Measurements from ENCODE around the gene COL27A1. TPM values are rescaled to one million over a fixed set of nuclear protein-coding genes. Genes with fewer than 3 reads are reported as not detected.
"Not testable (repeated sequence)": the region's sequence is repeated elsewhere in the genome, so short reads cannot be mapped to it uniquely, and the experiment has no call there.

COL27A1 gene
- total RNA-seq, 1 donor from 2014 or later: 31.1 TPM

DNA sequence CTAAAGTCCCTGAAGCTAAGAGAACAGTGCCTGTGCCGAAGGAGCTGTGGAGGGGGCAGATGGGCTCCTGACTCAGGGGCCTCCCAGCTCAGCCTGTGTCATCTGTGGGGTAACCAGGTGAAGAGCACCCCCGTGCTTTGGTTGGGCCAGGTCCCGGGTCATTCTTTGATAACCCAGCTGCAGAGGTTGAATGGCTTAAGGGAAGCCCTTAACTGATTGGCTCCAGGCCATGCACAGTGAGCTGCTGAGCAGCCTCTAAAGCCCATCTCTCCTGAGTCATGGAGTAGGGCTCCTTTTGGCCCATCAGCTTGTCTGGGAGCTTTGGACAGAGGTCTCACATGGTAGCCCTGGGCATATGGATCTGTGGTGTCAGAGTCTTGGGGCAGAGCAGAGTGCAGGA lies 28.7 kb downstream of the COL27A1 start:
- no peak for DNase-seq

DNA sequence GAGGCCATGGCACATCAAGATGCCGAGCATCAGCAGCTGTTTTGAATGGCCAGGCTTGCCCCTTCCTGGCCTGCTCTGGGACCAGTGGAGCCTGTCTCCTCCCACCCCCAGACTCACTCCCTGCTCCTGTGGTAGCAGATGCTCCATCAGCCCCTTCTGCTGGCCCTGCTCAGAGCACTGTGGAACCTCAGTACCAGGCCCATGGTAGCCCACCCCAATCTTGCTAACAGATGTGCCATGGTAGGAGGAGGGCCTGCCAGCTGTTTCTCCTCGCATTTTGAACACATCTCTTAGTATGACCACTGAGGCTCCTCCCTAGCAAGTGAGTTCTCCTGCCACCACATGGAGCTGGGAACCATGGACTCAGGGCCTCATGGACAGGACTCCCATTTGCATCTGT lies 29.5 kb downstream of the COL27A1 start:
- DNase-seq: no peak

DNA sequence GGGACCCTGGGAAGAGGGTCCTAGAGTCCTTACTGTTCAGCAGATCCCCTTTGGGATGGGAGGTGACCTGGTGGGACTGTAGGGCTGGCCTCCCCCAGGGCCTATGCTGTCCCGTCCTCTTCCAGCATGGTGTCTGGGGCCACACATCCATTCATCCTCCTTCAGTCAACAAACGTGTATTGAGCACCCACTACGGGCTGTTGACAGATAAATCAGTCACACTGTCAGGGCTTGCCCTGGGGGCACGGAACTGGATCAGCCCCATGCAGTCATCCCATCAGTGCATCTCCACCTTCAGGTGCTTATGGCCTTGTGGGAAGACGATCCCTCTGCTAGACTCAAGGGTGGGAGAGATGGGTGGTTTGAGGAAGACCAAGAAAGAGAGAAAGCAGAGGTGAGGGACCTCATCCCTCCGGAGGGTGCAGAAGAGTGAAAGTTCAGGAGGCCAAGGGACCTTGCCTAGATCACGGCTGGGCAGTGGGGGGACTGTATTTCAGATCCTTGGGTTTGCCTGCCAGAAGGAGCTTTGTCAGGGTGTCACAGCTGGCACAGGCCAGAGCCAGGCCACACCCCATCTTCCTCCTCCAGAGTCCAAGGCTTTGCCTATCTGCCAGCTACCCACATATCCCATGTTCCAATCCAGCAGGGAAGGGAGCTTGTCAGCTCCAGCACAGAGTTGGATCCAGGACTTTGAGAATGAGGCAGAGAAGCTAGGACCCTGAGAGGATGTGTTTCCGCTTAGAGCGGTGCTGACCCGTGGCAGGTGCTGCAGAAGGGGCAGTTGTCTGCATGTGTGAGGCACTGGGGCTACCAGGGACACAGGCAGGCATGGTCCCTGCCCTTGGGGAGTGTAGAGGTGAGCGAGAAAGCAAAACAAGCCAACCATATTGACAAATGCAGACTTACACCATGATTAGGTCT lies 30.5 kb downstream of the COL27A1 start:
- no peak for DNase-seq

DNA sequence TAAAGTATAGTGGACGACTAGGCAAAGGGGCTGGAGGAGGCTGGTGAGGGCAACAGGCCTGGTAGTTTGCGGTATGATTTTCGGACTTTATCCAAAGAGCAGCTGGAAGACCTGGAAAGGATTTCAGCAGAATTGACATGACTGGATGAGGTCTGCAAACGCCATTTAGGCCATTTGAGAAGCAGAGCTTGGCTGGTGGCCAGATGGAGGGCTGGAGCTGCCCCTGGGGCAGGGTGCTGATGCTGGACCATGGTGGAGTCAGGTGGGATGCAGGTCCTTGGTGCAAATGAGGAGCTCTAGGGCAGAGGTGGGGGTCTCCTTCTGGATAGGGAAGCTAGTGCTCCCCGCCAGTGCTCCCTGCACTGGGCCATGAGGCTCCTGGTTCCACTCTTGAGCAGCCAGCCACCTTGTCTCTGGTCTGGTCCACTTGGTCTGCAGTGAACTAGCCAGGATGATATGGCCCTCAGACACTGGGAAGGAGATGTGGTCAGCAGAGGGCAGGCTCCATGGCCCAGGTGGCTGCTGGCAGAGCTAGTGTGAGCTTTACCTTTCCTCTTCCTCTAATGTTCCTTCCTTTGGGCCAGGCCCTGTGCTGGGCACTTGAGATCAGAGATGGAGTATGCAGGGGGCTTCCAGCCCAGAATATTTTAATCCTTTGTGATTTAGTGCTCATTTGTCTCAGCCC lies 31.4 kb downstream of the COL27A1 start:
- DNase-seq: no peak

DNA sequence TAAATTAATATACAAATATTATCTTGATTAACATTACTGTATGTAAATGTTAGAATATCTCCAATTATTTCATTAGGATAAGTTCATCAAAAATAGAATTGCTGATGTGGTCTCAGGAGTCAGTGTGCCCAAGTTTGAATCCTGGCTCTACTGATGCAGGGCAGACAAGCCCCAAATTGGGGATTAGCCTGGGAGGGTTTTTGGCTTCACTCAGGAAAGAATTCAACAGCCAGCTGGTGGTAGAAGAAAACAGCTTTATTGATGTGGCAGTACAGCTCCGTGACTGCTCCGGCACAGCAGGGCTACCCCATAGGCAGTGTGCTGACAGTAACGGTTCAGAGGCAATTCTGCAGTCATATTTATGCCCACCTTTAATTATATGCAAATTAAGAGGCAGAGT lies 32.5 kb downstream of the COL27A1 start:
- no peak for DNase-seq

DNA sequence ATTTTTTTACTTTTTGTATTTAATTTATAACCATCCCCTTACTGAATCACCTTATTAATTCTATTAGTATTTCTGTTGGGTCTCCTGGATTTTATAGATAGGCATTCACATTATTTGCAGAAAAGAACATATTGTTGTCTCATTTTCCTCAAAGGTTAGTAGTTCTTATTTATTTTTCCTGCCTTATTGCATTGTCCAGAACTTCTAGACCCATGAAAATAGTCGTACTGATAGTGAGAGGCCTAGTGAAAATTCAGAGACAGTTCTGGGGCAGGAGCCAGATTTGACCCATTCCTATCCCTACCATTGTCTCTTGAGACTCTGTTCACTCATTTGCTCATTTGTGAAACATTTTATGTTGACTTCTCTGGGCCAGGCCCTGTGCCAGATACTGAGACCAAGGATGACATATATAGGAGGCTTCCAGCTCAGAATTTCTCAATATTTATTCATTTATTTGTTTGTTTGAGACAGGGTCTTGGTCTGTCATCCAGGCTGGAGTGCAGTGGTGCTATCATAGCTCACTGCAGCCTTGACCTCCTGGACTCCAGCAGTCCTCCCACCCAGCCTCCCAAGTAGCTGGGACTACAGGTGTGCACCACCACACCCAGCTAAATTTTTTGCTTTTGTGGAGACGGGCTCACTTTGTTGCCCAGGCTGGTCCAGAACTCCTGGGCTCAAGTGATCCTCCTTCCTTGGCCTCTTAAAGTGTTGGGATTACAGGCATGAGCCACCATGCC lies 34.7 kb downstream of the COL27A1 start:
- no peak for DNase-seq

DNA sequence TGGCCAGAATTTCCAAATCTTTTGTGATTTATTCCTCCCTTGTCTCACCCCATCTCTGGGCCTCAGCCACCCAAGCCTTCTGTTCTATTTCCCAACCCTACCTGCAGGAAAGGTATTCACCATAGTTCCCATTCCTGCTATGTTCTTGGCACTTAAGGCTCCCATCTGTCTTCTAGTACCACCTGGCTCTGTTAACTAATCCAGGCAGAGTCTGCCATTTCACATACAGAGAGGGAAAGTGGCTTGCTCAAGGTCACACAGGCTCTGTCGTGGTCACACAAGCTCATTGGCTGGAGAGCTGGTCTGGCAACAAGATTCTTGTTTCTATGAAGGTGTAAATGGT lies 35.2 kb downstream of the COL27A1 start:
- no peak for DNase-seq

DNA sequence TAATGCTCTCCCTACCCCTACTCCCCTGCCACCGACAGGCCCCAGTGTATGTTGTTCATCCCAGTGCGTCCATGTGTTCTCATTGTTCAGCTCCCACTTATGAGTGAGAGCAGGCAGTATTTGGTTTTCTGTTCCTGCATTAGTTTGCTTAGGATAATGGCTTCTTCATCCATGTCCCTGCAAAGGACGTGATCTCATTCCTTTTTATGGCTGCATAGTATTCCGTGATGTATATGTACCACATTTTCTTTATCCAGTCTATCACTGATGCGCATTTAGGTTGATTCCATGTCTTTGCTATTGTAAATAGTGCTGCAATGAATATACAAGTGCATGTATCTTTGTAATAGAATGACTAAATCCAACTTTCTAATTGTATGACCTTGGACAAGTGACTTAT lies 36.1 kb downstream of the COL27A1 start:
- DNase-seq: not testable (repeated sequence)

DNA sequence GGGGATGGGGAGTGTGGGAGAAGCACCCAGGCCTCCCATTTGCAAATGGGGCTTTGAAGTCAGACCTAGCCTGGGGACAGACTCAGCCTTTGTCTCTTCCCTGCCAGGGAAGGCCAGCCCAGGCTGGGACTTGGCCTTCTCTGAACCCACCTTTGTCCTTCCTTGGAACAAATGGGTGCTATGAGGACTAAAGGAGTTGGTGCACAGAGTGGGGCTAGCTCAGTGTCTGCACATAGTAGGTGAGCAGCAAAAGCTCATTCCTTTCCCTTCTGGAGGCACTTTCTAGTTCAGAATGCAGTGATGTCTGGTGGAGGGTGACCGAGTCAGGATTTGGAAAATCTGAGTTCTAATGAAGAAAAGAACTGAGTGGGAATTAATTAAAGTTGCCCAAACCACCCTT lies 37.2 kb downstream of the COL27A1 start:
- no peak for DNase-seq

DNA sequence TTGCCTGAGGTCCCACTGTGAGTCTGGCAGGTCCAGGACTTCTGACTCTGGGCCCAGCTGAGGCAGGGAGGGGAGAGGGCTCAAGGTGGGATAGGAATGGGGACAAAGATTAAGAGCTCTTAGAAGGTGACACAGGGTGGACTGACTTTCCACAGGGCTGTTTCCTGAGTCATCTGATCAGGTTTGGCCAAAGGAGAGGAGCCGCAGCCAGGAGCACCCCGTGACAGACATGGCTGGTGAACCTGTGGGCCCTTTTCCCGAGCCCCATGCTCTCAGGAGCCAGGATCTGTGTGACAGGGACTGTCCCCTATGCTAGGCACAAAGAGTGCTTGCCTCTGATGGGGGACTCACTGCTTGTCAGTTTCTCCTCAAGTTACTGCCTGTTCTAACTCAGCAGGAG lies 37.8 kb downstream of the COL27A1 start:
- no peak for DNase-seq

DNA sequence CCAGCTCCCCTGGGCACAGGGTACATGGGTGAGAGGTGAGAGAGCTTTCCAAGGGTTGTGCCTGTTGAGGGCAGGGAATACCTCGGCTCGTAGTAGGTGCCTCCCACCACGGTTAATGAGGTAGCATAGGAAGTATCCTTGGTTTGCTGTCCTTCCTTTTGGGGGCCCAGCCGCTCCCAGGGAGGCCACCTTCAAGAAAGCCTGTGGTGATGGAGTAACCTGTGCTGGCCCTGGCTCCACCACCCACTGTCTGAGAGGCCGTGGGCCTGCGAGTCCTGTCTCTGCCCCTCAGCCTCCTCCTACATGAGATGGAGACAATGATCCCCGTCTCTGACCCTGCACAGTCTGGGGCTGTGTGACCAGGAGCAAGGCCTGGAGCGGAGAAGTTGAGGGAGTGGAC lies 40.8 kb downstream of the COL27A1 start:
- DNase-seq: no peak

DNA sequence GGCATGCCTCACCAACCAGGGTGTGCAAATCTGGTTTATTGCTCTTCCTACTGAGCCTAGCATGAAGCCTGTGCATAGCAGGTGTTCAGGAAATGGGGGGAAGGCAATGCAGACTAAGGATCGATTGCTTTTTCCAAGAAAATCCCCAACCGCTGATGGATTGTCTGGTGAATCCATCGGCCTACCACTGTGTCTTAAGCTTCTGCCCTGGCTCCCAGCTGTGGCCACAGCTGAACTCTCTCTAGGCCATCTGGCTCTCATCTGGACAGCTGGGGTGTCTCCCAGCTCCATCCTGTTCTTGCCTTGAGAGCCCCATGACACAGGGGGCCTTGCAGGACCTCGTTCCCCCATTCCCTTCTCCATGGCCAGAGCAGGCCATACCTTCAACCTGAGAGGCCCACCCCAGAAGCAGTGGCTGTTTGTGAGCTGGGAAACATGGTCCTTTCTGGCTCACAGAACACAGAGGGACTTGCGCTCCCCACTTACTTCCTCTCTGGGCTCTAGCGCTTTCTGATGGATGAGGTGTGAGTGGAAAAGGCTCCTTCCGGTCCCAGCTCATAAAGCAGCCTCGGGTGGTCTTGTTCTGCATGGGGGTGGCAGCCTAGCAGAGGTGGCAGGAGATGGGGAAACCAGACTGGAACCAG lies 41.8 kb downstream of the COL27A1 start:
- DNase-seq: no peak

DNA sequence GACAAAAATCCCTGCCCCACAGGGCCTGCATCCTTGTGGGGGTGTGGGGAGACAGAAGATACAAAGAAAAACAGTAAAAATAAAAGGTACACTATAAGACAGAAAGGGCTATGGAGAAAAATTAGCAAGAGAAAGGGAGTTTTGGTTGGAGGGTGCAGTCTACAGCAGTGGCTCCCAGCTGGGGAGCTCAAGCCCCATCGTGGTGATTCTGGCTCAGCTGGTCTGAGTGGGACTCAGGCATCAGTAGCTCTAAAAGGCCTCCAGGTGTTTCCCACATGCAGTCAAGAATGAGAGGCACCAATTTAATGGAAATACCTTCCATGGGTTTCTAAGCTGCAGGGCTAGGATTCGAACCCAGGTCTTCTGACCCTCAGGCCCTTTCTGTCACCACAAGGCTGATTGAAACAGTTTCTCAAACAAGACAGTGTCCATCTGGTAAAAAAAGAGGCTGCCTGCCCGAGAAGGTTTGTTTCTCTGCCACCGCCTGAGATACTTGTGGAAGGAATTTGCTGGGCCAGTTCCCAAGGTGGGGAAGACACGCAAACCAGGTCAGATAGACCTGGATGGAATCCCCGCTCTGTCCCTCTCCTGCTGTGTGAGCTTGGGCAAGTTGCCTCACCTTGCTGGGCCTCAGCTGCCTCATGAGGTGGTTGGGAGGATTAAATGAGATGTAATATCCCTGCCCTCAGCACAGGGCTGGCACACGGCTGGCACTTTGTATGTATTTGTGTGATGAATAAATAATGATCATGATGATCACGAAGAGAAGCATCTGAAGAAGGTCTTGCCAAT lies 43.1 kb downstream of the COL27A1 start:
- DNase-seq: no peak

DNA sequence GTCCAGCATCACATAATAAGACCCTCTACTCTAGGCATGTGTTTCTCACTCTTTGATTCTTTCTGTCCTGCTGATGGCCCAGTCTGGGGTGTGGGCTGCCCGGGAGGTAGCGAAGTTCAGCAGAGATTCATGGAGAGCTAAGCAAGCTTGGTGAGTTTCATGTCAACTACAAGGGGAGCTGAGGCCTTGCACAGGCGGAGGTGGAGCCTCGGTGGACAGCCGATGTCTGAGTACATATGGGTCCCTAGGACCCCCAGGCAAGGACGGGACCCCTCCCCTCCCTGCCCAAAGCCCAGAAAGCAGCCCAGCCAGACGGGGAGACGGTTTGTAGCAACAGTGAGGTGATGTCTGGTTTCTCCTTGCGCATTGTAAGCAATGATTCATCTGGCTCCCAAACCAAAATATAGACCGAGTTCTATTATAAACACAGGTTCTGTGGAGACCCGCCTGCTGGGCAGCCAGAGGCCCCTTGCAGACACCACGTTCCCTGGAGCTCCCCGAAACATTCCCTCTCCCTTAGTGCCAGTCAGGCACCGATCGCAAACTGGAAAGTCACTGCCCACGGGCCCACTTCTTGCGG lies 45.5 kb downstream of the COL27A1 start:
- no peak for DNase-seq

DNA sequence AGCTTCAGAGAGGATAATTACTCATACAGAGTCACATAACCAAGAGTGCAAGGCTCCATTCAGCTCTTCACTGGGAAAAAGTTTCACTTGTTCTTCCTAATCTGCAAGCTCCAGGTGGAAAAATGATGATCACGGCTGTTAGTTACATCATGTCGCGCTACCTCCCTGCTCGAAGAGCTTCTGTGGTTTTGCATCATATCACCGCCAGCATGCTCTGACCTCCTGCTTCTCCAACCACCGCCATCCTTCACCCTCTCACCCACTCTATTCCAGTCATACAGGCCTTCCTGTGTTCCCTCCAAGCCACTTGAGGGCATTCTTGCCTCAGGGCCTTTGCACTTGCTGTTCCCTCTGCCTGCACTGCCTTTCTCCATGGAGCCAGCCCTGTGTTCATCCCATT lies 47.1 kb downstream of the COL27A1 start:
- no peak for DNase-seq

DNA sequence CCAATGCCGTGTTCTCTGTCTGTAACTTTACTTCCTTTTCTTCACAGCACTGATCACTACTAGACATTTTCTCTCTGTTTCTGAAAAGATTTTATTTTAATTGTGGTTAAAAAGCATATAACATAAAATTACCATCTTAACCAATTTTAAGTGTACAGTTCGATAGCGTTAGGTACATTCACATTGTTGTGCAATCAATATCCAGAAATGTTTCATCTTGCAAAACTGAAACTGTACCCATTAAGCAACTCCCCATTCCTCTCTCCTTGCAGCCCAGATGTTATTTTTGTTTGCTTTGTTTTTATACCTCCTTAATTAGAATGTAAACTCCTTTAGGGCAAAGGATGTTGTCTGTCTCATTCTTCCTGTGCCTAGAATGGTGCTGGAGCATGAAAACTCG lies 47.5 kb downstream of the COL27A1 start:
- no peak for DNase-seq

DNA sequence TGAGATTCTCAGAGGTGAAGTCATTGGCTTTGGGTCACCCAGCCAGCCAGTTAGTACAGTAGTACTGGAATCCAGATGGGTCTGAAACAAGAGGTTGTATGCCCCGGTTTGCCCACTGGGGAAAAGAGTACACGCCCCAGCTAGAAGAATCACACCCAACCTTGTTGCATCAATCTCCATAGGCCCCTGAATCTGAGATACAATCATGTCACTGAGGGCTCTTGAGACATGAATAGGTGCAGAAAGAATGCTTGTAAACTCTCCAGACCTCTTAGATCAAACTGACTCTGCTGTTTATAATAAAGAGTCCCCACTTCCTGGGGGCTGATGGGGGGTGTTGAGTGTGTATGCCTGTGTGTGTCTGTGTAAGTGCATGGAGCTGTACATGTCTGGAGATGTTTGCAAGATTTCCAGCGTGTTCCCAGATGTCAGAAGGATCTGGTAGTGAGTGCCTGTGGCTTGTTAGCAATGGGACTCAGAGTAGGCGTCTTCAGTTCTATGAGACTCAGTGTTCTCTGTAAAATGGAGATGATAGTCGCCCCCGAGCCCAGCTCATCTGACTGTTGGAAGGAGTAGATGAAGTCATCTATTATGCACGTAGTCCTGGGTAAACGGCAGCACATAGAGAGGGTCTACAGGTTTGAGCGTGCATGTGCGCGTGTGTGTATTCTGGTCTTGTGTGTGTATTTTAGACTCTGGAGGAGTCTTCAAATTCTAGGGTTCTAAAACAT lies 48.2 kb downstream of the COL27A1 start:
- peak; percentile 67 for DNase-seq

DNA sequence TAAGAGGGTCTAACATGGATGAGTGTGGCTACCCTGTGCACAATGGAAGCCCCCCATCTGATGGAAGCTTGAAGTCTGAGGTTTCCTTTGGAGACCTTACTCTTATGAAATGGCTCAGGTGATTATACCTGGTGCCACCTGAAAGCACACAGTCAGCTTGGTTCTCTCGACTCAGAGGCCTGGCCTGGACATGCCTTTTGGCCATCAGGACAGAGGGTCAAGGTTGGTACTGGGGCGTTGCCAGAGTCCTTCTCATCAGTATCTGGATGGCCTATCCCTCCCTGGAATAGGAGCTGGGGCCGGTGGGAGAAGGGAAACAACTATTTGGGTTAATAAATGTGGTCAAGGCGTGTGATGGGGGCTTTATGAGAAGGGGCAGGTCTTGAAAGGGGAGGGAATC lies 48.9 kb downstream of the COL27A1 start:
- DNase-seq: no peak

DNA sequence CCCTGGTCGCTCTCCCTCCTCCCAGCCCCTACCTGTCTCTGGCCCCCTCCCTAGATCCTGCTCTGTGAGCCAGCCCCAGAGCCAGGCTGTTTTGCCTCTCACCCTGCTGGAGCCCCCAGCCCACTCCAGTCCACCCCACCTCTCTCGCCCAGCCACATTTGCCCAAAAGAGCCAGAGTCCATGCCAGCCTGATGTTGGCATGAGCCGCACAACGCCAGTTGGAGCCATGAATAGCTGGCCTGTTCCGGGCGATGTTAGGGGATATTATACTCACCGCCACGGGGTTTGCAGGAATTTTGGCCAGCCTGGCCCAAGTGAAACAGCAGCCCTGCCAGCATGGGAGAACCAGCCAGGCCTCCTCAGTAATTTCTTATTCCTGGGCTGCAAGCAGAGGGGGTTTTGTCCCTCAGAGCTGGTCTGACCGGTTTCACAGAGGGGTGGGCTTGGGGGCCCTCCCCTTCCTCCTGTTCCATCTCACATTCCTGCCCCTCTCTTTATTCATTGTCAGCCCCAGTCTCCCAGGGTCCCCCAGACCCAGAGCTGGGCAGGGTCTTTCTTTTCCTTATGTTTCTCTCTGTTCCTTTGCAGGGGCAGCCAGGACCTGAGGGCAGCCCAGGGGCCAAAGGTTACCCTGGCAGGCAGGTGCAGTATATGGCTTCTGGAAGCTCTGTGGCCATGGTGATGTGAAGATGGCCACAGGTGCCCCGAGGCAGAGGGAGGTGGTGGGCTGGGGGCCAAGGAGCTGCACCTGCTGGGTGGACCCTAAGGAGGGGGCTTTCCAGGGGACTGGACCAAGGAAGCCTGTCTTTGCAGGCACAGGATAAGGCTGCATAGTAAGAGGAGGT lies 50.1 kb downstream of the COL27A1 start:
- DNase-seq: no peak

All from skin of body (tissue), 2 donors.